T-helper 1 cell treated with Interleukin-12 subunit alpha and Interleukin-12 subunit beta and Interleukin-4 antibody, amounts not matched to agents 30 ng/mL and 1 ng/mL, for 36 hours (primary cell): ENCODE measurements around the gene GMDS. TPM values are rescaled to one million over a fixed set of nuclear protein-coding genes. Genes with fewer than 3 reads are reported as not detected.
"Not testable (repeated sequence)": the region's sequence is repeated elsewhere in the genome, so short reads cannot be mapped to it uniquely, and the experiment has no call there.

Experiments
- intact Hi-C: fragments of 100-400 bp; cut with micrococcal nuclease; formaldehyde crosslinking; loops from one replicate; pipeline ENCODE4 v1.15.1; 2024
- total RNA-seq: library from RNA; stranded (reverse); gene quantifications from 2 replicates; pipeline ENCODE4 v1.2.3, GENCODE V29; 2022

GMDS gene
- total RNA-seq, 1 donor from 2014 or later = 28.6 TPM

GRCh38 chr6:1849691-1850090 lies 395.7 kb downstream of the GMDS start:
- intact Hi-C loops = no loop called here

GRCh38 chr6:1848752-1849151 lies 396.7 kb downstream of the GMDS start:
- intact Hi-C loops = no loop called here

GRCh38 chr6:1846611-1847010 lies 398.8 kb downstream of the GMDS start:
- intact Hi-C loops = no loop called here

- intact Hi-C loops = not testable (repeated sequence)
These were observed 399.9 kb downstream of the GMDS start for GRCh38 chr6:1845543-1845942.

GRCh38 chr6:1842334-1842733 lies 403.1 kb downstream of the GMDS start:
- intact Hi-C loops = no loop called here

GRCh38 chr6:1841136-1841535 lies 404.3 kb downstream of the GMDS start:
- intact Hi-C loops = no loop called here

- intact Hi-C loops = no loop called here
These were observed 404.8 kb downstream of the GMDS start for GRCh38 chr6:1840491-1841121.

- intact Hi-C loops = no loop called here
These were observed 406.0 kb downstream of the GMDS start for GRCh38 chr6:1839361-1839760.

GRCh38 chr6:1838604-1839213 lies 406.7 kb downstream of the GMDS start:
- intact Hi-C loops = no loop called here

- intact Hi-C loops = no loop called here
These were observed 407.6 kb downstream of the GMDS start for GRCh38 chr6:1837826-1838225.

- intact Hi-C loops = no loop called here
These were observed 408.7 kb downstream of the GMDS start for GRCh38 chr6:1836690-1837089.

GRCh38 chr6:1834646-1835516 lies 410.5 kb downstream of the GMDS start:
- intact Hi-C loops = no loop called here

- intact Hi-C loops = no loop called here
These were observed 411.2 kb downstream of the GMDS start for GRCh38 chr6:1834207-1834606.

GRCh38 chr6:1832844-1833787 lies 412.3 kb downstream of the GMDS start:
- intact Hi-C loops = no loop called here

GRCh38 chr6:1832358-1832757 lies 413.0 kb downstream of the GMDS start:
- intact Hi-C loops = no loop called here

- intact Hi-C loops = no loop called here
These were observed 417.2 kb downstream of the GMDS start for GRCh38 chr6:1827984-1828793.

GRCh38 chr6:1825926-1826325 lies 419.5 kb downstream of the GMDS start:
- intact Hi-C loops = loop anchor here (1.0 kb wide), 1 partner anchor 36 kb away; no protein-coding TSS in a partner anchor

- intact Hi-C loops = no loop called here
These were observed 420.1 kb downstream of the GMDS start for GRCh38 chr6:1825277-1825676.

- intact Hi-C loops = no loop called here
These were observed 423.8 kb downstream of the GMDS start for GRCh38 chr6:1821513-1822183.

- intact Hi-C loops = no loop called here
These were observed 424.3 kb downstream of the GMDS start for GRCh38 chr6:1821164-1821512.
